Measurements from ENCODE around the gene SLC25A43. TPM values are rescaled to one million over a fixed set of nuclear protein-coding genes. Genes with fewer than 3 reads are reported as not detected.
A peak's percentile ranks its signal among the peaks of the same experiment; 100 is the strongest.
"Not testable (repeated sequence)": the region's sequence is repeated elsewhere in the genome, so short reads cannot be mapped to it uniquely, and the experiment has no call there.

SLC25A43 gene
- total RNA-seq, result 1 to 10 TPM; 4.7 to 6.4 TPM

- Mint-ChIP-seq H3K27ac (peak within 1 kb of the TSS; percentile 78 to 91), H3K9me3 (no peaks in the 10 kb centered on the region), H3K4me1 (ENCODE audit: low read depth in 2 of 2) (peaks cover 13% of the 10 kb centered on the region in 2 donors), H3K4me3 (peak within 1 kb of the TSS; percentile 89), H3K27me3 (peaks cover 0 to 2% of the 10 kb centered on the region in 2 donors), H3K36me3 (no peaks in the 10 kb centered on the region)
- ATAC-seq, result peak; percentile 90 to 94
- peak; percentile 70 for DNase-seq (ENCODE audit: low spot score)
Observed at GRCh38 chrX:119398974-119399771, at the start of gene SLC25A43. SLC25A43 (plus strand) TSS chrX:119399336; CDS start chrX:119399404, 68 bp downstream.

GRCh38 chrX:119359618-119360382 is 39.3 kb upstream of the SLC25A43 start:
- DNase-seq (ENCODE audit: low spot score), result no peak
- H3K4me3 Mint-ChIP-seq, result no peak overlapping the region
- no peaks in the 10 kb centered on the region for H3K9me3 Mint-ChIP-seq
- no peaks in the 10 kb centered on the region for H3K36me3 Mint-ChIP-seq
- ATAC-seq, result no peak
- H3K4me1 Mint-ChIP-seq (ENCODE audit: low read depth in 2 of 2), result no peaks in the 10 kb centered on the region
- peaks cover 0 to 10% of the 10 kb centered on the region in 2 donors for H3K27me3 Mint-ChIP-seq
- H3K27ac Mint-ChIP-seq, result no peak overlapping the region

DNA sequence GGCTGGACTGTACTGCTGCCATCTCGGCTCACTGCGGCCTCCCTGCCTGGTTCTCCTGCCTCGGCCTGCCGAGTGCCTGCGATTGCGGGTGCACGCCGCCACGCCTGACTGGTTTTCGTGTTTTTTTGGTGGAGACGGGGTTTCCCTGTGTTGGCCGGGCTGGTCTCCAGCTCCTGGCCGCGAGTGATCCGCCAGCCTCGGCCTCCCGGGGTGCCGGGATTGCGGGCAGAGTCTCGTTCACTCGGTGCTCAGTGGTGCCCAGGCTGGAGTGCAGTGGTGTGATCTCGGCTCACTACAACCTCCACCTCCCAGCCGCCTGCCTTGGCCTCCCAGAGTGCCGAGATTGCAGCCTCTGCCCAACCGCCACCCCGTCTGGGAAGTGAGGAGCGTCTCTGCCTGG is 37.7 kb upstream of the SLC25A43 start:
- not testable (repeated sequence) for ATAC-seq; H3K27ac Mint-ChIP-seq; H3K9me3 Mint-ChIP-seq; H3K4me1 Mint-ChIP-seq (ENCODE audit: low read depth in 2 of 2); H3K27me3 Mint-ChIP-seq; DNase-seq (ENCODE audit: low spot score); H3K36me3 Mint-ChIP-seq; H3K4me3 Mint-ChIP-seq

DNA sequence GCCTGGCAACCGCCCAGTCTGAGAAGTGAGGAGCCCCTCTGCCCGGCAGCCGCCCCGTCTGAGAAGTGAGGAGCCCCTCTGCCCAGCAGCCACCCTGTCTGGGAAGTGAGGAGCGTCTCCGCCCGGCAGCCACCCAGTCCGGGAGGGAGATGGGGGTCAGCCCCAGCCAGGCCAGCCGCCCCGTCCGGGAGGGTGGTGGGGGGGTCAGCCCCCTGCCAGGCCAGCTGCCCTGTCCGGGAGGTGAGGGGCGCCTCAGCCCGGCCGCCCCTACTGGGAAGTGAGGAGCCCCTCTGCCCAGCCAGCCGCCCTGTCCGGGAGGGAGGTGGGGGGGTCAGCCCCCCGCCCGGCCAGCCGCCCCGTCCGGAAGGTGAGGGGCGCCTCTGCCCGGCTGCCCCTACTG is 37.1 kb upstream of the SLC25A43 start:
- not testable (repeated sequence) for DNase-seq (ENCODE audit: low spot score)

DNA sequence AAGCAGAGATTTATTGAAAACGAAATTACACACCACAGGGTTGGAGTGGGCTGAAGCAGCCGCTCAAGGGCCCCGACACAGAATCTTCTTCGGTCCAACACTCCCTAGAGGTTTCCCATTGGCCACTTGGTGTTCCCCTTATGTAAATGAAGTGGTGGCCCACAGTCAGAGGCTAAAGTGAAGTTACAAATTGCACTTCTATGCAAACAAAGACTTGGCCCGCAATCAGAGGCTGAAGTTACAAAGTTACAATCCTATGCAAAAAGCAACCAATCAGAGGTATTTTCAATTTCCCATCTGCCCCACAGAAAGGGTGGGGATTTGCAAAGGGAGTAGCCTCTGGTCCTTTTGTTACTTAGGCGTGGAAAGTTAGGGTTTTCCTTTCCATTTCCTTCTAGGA is 35.7 kb upstream of the SLC25A43 start:
- no peak for DNase-seq (ENCODE audit: low spot score)
- Mint-ChIP-seq H3K4me3 (no peak overlapping the region), H3K36me3 (no peaks in the 10 kb centered on the region), H3K27me3 (peaks cover 6 to 13% of the 10 kb centered on the region in 2 donors), H3K27ac (no peak overlapping the region), H3K9me3 (no peaks in the 10 kb centered on the region), H3K4me1 (ENCODE audit: low read depth in 2 of 2) (no peaks in the 10 kb centered on the region)
- no peak for ATAC-seq

More for the DNA sequence above, 37.1 kb upstream of the SLC25A43 start:
- H3K4me3 Mint-ChIP-seq; H3K27ac Mint-ChIP-seq; H3K36me3 Mint-ChIP-seq; H3K9me3 Mint-ChIP-seq; H3K4me1 Mint-ChIP-seq (ENCODE audit: low read depth in 2 of 2); ATAC-seq; H3K27me3 Mint-ChIP-seq: not testable (repeated sequence)

DNA sequence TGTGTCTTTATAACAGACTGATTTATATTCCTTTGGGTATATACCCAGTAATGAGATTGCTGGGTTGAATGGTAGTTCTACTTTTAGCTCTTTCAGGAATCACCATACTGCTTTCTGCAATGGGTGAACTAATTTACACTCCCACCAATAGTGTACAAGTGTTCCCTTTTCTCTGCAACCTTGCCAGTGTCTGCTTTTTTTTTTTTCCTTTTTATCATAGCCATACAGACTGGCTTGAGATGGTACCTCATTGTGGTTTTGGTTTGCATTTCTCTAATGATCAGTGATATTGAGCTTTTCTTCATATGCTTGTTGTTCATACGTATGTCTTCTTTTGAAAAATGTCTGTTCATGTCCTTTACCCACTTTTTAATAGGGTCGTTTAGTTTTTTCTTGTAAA is 27.3 kb upstream of the SLC25A43 start:
- ATAC-seq; H3K4me3 Mint-ChIP-seq; H3K27ac Mint-ChIP-seq; H3K9me3 Mint-ChIP-seq; H3K36me3 Mint-ChIP-seq; H3K4me1 Mint-ChIP-seq (ENCODE audit: low read depth in 2 of 2); DNase-seq (ENCODE audit: low spot score): not testable (repeated sequence)
- peaks cover 22 to 24% of the 10 kb centered on the region in 2 donors for H3K27me3 Mint-ChIP-seq

DNA sequence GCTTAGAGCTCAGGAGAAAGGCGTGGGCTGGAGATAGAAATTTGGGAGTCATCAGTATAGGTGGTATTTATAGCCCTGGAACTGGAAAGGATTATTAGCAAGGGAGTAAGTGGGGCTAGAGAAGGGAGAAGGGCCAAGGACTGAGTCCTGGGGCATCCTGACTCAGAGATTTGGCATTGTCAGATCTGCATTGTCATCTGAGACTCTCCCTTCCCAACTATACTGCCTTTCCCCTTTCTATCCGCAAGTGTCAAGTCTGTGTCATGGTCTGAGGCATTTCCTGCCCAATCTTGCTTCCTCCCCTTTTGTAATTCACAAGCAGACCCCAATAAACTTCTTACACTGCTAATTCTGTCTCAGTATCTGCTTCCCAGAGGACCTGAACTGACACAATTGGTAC is 24.4 kb upstream of the SLC25A43 start:
- Mint-ChIP-seq H3K4me1 (ENCODE audit: low read depth in 2 of 2) (no peaks in the 10 kb centered on the region), H3K27me3 (peaks cover 18% of the 10 kb centered on the region in 2 donors), H3K27ac (no peak overlapping the region), H3K36me3 (no peaks in the 10 kb centered on the region), H3K9me3 (no peaks in the 10 kb centered on the region), H3K4me3 (no peak overlapping the region)
- ATAC-seq (no peak), DNase-seq (ENCODE audit: low spot score) (no peak)

- DNase-seq (ENCODE audit: low spot score), result no peak
- Mint-ChIP-seq H3K36me3 (no peaks in the 10 kb centered on the region), H3K4me1 (ENCODE audit: low read depth in 2 of 2) (no peaks in the 10 kb centered on the region), H3K4me3 (no peak overlapping the region), H3K9me3 (no peaks in the 10 kb centered on the region), H3K27me3 (peaks cover 14 to 18% of the 10 kb centered on the region in 2 donors), H3K27ac (no peak overlapping the region)
- ATAC-seq, result no peak
Observed at GRCh38 chrX:119375561-119375960, 23.6 kb upstream of the SLC25A43 start.

DNA sequence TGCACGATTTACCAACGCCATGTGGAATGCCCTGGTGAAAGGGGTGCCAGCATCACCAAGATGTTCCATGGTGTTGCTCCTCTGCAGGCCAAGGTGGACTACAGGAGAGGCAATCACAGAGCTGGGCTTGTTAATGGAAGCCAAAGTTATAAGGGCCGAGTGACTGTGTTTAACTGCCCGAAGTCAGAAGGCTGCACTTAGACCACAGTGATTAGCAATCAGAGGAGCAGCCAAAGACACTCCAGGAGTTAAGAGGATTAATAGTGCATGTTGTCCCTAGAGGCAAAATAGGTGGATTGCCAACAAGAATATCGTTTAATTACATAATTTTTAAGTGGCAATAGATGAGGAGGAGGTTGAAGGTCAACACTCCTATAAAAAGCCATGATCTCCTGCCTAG is 22.8 kb upstream of the SLC25A43 start:
- no peak overlapping the region for H3K27ac Mint-ChIP-seq
- ATAC-seq, result no peak
- no peaks in the 10 kb centered on the region for H3K4me1 Mint-ChIP-seq (ENCODE audit: low read depth in 2 of 2)
- H3K4me3 Mint-ChIP-seq, result no peak overlapping the region
- H3K27me3 Mint-ChIP-seq, result peaks cover 14 to 18% of the 10 kb centered on the region in 2 donors
- no peaks in the 10 kb centered on the region for H3K36me3 Mint-ChIP-seq
- no peak for DNase-seq (ENCODE audit: low spot score)
- H3K9me3 Mint-ChIP-seq, result no peaks in the 10 kb centered on the region

DNA sequence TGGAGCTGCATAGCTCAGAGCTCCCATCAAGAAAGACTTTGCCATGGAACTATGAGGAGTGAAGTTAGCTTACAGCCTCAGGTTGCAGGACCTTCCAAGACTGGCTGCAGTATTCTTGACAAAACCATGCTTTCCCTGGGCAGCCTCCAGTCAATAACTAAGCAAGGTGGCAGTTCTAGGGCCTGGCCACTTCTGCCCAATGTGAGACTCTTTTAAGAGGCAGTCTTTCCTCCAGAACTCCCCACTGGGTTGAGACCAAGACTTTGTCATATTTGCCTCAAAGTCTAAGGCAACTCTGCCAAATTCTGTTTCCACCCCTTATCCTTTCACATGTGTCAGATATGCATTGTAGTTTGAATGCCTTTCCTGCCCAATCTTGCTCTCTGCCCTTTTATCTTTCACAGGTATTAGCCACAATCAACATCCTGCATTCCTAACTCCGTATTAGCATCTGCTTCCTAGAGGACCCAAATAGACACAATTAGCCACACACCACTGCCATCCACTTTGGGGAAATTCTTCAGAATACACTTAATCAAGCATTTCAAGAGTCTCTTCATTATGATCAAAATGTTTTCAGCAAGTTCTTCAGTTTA is 17.7 kb upstream of the SLC25A43 start:
- Mint-ChIP-seq H3K27ac (no peak overlapping the region), H3K9me3 (no peaks in the 10 kb centered on the region), H3K4me3 (no peak overlapping the region), H3K36me3 (no peaks in the 10 kb centered on the region), H3K4me1 (ENCODE audit: low read depth in 2 of 2) (no peaks in the 10 kb centered on the region), H3K27me3 (peaks cover 0 to 6% of the 10 kb centered on the region in 2 donors)
- no peak for ATAC-seq
- no peak for DNase-seq (ENCODE audit: low spot score)

GRCh38 chrX:119382606-119383005 is 16.5 kb upstream of the SLC25A43 start:
- no peaks in the 10 kb centered on the region for H3K36me3 Mint-ChIP-seq
- no peaks in the 10 kb centered on the region for H3K9me3 Mint-ChIP-seq
- no peak for ATAC-seq
- H3K4me3 Mint-ChIP-seq, result no peak overlapping the region
- H3K27me3 Mint-ChIP-seq, result peaks cover 0 to 3% of the 10 kb centered on the region in 2 donors
- H3K4me1 Mint-ChIP-seq (ENCODE audit: low read depth in 2 of 2), result no peaks in the 10 kb centered on the region
- no peak overlapping the region for H3K27ac Mint-ChIP-seq
- DNase-seq (ENCODE audit: low spot score), result no peak

- H3K4me1 Mint-ChIP-seq (ENCODE audit: low read depth in 2 of 2); H3K27me3 Mint-ChIP-seq; H3K9me3 Mint-ChIP-seq; H3K36me3 Mint-ChIP-seq; ATAC-seq; H3K27ac Mint-ChIP-seq; H3K4me3 Mint-ChIP-seq; DNase-seq (ENCODE audit: low spot score): not testable (repeated sequence)
Observed at GRCh38 chrX:119386685-119387084, 12.5 kb upstream of the SLC25A43 start.

DNA sequence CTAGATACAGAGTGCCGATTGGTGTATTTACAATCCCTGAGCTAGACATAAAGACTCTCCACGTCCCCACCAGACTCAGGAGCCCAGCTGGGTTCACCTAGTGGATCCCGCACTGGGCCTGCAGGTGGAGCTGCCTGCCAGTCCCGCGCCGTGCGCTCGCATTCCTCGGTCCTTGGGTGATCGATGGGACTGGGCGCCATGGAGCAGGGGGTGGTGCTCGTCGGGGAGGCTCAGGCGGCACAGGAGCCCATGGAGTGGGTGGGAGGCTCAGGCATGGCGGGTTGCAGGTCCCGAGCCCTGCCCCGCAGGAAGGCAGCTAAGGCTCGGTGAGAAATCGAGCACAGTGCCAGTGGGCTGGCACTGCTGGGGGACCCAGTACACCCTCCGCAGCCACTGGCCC is 11.7 kb upstream of the SLC25A43 start:
- H3K27me3 Mint-ChIP-seq; H3K9me3 Mint-ChIP-seq; H3K27ac Mint-ChIP-seq; H3K4me3 Mint-ChIP-seq; H3K36me3 Mint-ChIP-seq; H3K4me1 Mint-ChIP-seq (ENCODE audit: low read depth in 2 of 2); ATAC-seq; DNase-seq (ENCODE audit: low spot score): not testable (repeated sequence)

DNA sequence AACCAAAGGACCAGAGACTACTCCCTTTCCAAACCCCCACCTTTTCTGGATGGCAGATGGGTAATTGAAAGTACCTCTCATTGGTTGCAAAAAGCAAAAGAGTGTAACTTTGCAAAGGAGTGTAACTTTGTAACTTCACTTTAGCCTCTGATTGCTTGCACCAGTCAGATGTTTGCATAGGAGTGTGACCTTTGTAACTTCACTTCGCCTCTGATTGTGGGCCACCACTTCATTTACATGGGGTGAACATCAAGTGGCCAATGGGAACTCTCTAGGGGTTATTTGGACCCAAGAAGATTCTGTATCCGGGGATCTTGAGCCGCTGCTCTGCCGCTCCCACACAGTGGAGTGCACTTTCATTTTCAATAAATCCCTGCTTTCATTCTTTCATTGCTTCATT is 9.9 kb upstream of the SLC25A43 start:
- no peak for ATAC-seq
- no peaks in the 10 kb centered on the region for H3K36me3 Mint-ChIP-seq
- H3K27me3 Mint-ChIP-seq, result peaks cover 0 to 6% of the 10 kb centered on the region in 2 donors
- no peaks in the 10 kb centered on the region for H3K9me3 Mint-ChIP-seq
- no peak overlapping the region for H3K27ac Mint-ChIP-seq
- peaks cover 0 to 3% of the 10 kb centered on the region in 2 donors for H3K4me1 Mint-ChIP-seq (ENCODE audit: low read depth in 2 of 2)
- H3K4me3 Mint-ChIP-seq, result no peak overlapping the region
- DNase-seq (ENCODE audit: low spot score), result no peak

Data from natural killer cell treated with Interleukin-12 subunit alpha and Interleukin-12 subunit beta and Interleukin-15 and Interleukin-18, amount 100 ng/mL, for 72 hours (primary cell).